K562 (cell line): ENCODE data around the gene ADAM22. TPM values are rescaled to one million over a fixed set of nuclear protein-coding genes. Genes with fewer than 3 reads are reported as not detected.
"Not testable (repeated sequence)": the region's sequence is repeated elsewhere in the genome, so short reads cannot be mapped to it uniquely, and the experiment has no call there.

Experiments used
- ATAC-seq: fragments of 200-7000 bp; cut with Tn5 transposase; 3 replicates; pipeline ENCODE4 v1.9.1; 2020; ENCODE audit warnings: moderate library complexity
- BruUV-seq: library from RNA; stranded (reverse); fragments of 400-500 nt; replicated peaks from 2 replicates; lab custom pipeline; 2021; lab: Mats Ljungman, UMichigan
- CTCF ChIA-PET: fragments of 300-600 bp; formaldehyde crosslinking; extraction: SDS; loops from one replicate; lab custom pipeline; 2021; ENCODE audit warnings: low intra/inter-chr PET ratio; lab: Yijun Ruan, JAX
- POLR2A ChIA-PET: fragments of 300-600, 350-650 bp; sonication (Branson Sonifier 250); formaldehyde crosslinking; extraction: SDS; loops from one replicate; lab custom pipeline; 2021; ENCODE audit warnings: antibody characterized with exemption, inconsistent platforms; lab: Yijun Ruan, JAX
- DNase-seq, 4 experiments: peaks; one replicate each; pipeline versions ENCODE4 v3.0.0 to v3.0.0-alpha.2; 2011 to 2018; ENCODE audit warnings: low spot score in 3 of 4, mixed read lengths in 3 of 4; ENCODE audit errors: extremely low read depth in 1 of 4
- FAIRE-seq: peaks from 2 replicates; lab custom pipeline; 2011; peaks lifted over from hg19 to GRCh38; lab: Jason Lieb, UNC
- H2AFZ ChIP-seq: 2 replicates; pipeline ENCODE4 v1.6.0; 2011; ENCODE audit warnings: low read depth, low read length, control low read depth, inconsistent platforms
- H3K27ac ChIP-seq: fragments of 200-600 bp; 3 replicates; pipeline ENCODE4 v1.8.0; 2011; ENCODE audit warnings: low read depth, mild to moderate bottlenecking, control low read depth, inconsistent platforms, low read length, moderate library complexity, mixed read lengths; ENCODE audit errors: extremely low read depth
- H3K27me3 ChIP-seq, 2 experiments: fragments of 300-600 bp in 1 of 2; 2 replicates in 1 of 2; 3 replicates in 1 of 2; pipeline versions ENCODE4 v1.6.0 to v1.8.0; 2011; ENCODE audit warnings: inconsistent platforms in 2 of 2, low read length in 2 of 2, mild to moderate bottlenecking in 1 of 2, mixed read lengths in 1 of 2, moderate library complexity in 1 of 2; ENCODE audit not compliant: control insufficient read depth in 2 of 2, insufficient read depth in 2 of 2
- H3K36me3 ChIP-seq: fragments of 300-600 bp; 3 replicates; pipeline ENCODE4 v1.8.0; 2011; ENCODE audit warnings: mild to moderate bottlenecking, low read length, inconsistent platforms; ENCODE audit not compliant: control insufficient read depth, insufficient read depth
- H3K4me1 ChIP-seq, 2 experiments: fragments of 200-600 bp in 1 of 2; replicated peaks in 1 of 2; 2 replicates in 1 of 2; 3 replicates in 1 of 2; pipeline versions ENCODE4 v1.5.1 to v1.8.0; 2011; ENCODE audit warnings: inconsistent platforms in 2 of 2, low read length in 2 of 2, mild to moderate bottlenecking in 1 of 2, mixed read lengths in 1 of 2, moderate library complexity in 1 of 2; ENCODE audit not compliant: control insufficient read depth in 2 of 2, insufficient read depth in 2 of 2
- H3K4me2 ChIP-seq: 2 replicates; pipeline ENCODE4 v1.6.1; 2011; ENCODE audit warnings: low read length, control low read depth, inconsistent platforms, mixed read lengths; ENCODE audit not compliant: insufficient read depth
- H3K4me3 ChIP-seq: fragments of 200-600 bp; sonication (generic), shearing (Covaris generic); 2 replicates; pipeline ENCODE4 v1.5.1; 2016; ENCODE audit warnings: control low read depth, inconsistent platforms
- H3K79me2 ChIP-seq: fragments of 200-600 bp; 3 replicates; pipeline ENCODE4 v1.8.0; 2011; ENCODE audit warnings: low read length, inconsistent platforms; ENCODE audit not compliant: control insufficient read depth, insufficient read depth
- H3K9ac ChIP-seq, 2 experiments: 2 replicates each; pipeline versions ENCODE4 v1.6.0 to v1.6.1; 2011; ENCODE audit warnings: low read depth in 2 of 2, low read length in 2 of 2, control low read depth in 1 of 2, inconsistent platforms in 1 of 2, mild to moderate bottlenecking in 1 of 2, mixed read lengths in 1 of 2; ENCODE audit not compliant: insufficient read depth in 1 of 2
- H3K9me1 ChIP-seq: one replicate; pipeline ENCODE4 v1.6.0; 2011; ENCODE audit warnings: inconsistent platforms, mild to moderate bottlenecking, low read length, moderate library complexity; ENCODE audit not compliant: control insufficient read depth, insufficient read depth
- H3K9me3 ChIP-seq: replicated peaks from 2 replicates; pipeline ENCODE4 v1.5.1; 2011; ENCODE audit warnings: low read depth, low read length, inconsistent platforms; ENCODE audit not compliant: control insufficient read depth, insufficient read depth
- H4K20me1 ChIP-seq: replicated peaks from 2 replicates; pipeline ENCODE4 v1.6.1; 2011; ENCODE audit warnings: low read length, inconsistent platforms, mixed read lengths; ENCODE audit not compliant: control insufficient read depth, insufficient read depth
- FOXA3 ChIP-seq, 2 experiments: fragments of 450-650 bp in 1 of 2; sonication (generic) in 1 of 2; formaldehyde crosslinking; IDR thresholded peaks in 1 of 2; conservative IDR thresholded peaks in 1 of 2; 2 replicates each; pipeline versions ENCODE4 v1.4.0 to v1.8.0; 2020 to 2022; ENCODE audit warnings: mild to moderate bottlenecking in 2 of 2, missing genetic modification reagents in 1 of 2
- HNRNPLL ChIP-seq: fragments of 200-400 bp; formaldehyde crosslinking; IDR thresholded peaks from 2 replicates; pipeline ENCODE4 v1.6.1; 2017; ENCODE audit warnings: low read length, low read depth, mild to moderate bottlenecking; ENCODE audit not compliant: poor library complexity, severe bottlenecking
- MAFF ChIP-seq: IDR thresholded peaks from 2 replicates; pipeline ENCODE4 v1.6.1; 2012; ENCODE audit warnings: low read length, improper control_type of control experiment
- POLR2B ChIP-seq: fragments of 450-650 bp; IDR thresholded peaks from 2 replicates; pipeline ENCODE4 v1.6.1; 2018; ENCODE audit warnings: low read depth; ENCODE audit not compliant: partially characterized antibody
- SIRT6 ChIP-seq: IDR thresholded peaks from one replicate; pipeline ENCODE4 v1.6.1; 2012; ENCODE audit warnings: low read depth, mild to moderate bottlenecking, control low read depth, inconsistent platforms, low read length, moderate library complexity
- ZNF124 ChIP-seq: sonication (generic); formaldehyde crosslinking; IDR thresholded peaks from 2 replicates; pipeline ENCODE4 v1.8.1; 2022; ENCODE audit warnings: missing genetic modification reagents
- WGBS: fragments of 100-300 bp; shearing (Covaris generic); methylation state at CpG from one replicate; pipeline ENCODE4 v1.1.6; 2016; ENCODE audit warnings: low coverage, mixed read lengths; ENCODE audit not compliant: insufficient coverage; ENCODE audit errors: missing lambda C conversion rate; 5-methylcytosine and 5-hydroxymethylcytosine counted together
- in situ Hi-C: fragments of 300-500 bp; cut with MboI; formaldehyde crosslinking; loops from 4 replicates; pipeline ENCODE4 v1.15.0; 2018; ENCODE audit warnings: inconsistent platforms, mixed read lengths
- intact Hi-C: fragments of 100-400 bp; cut with micrococcal nuclease; formaldehyde crosslinking; loops from 2 replicates; pipeline ENCODE4 v1.14.2; 2022
- polyA plus RNA-seq, 8 experiments: library from polyadenylated mRNA; depleted of rRNA in 4 of 8; stranded (reverse) in 5 of 8; unstranded in 3 of 8; fragments of >200 nt; fragmentation: Nextera tagmentation in 2 of 8; fragmentation: Illumina TruSeq in 1 of 8; extraction: Ambion mirVana in 2 of 8; extraction: Trizol in 1 of 8; gene quantifications; 2 replicates each; pipeline versions ENCODE4 v1.2.1 to v1.2.3, GENCODE V29; 2011 to 2014; ENCODE audit warnings: inconsistent platforms in 1 of 8, missing spikeins in 1 of 8
- total RNA-seq, 7 experiments: library from RNA; depleted of rRNA in 6 of 7; stranded (reverse); fragments of >200 nt in 6 of 7; fragmentation: Illumina TruSeq in 2 of 7; extraction: Trizol in 2 of 7; gene quantifications; 2 replicates each; pipeline versions ENCODE4 v1.2.1 to v1.2.3, GENCODE V29; 2011 to 2021; ENCODE audit warnings: low replicate concordance in 1 of 7

Gene ADAM22
- total and polyA plus RNA-seq, 9 of the 15 experiments (the other 6 are each of a cell fraction or from before 2014, with no cell fraction given), result 0.01 to 0.58 (median 0.18) TPM

DNA sequence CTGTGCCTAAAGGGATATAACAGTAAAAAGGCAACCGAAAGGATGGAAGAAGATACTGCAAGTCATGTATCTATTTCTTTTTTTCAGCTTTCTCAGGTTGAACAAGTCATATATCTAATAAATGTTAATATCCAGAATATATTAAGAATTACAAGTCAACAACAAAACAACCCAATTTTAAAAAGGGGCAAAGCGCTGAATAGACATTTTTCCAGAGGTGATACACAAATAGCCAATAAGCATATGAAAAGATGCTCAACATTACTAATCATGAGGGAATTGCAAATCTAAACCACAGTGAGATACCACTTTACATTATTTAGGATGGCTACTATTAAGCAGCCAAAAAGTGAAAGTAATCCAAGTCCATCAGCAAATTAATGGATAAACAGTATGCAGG is 34.8 kb upstream of the ADAM22 start (continued):
- no peak for TF ChIP-seq HNRNPLL
- TF ChIP-seq SIRT6, result no peak
- TF ChIP-seq ZNF124 (CRISPR knock-in tag), result no peak
- TF ChIP-seq MAFF, result peak; percentile 80

DNA sequence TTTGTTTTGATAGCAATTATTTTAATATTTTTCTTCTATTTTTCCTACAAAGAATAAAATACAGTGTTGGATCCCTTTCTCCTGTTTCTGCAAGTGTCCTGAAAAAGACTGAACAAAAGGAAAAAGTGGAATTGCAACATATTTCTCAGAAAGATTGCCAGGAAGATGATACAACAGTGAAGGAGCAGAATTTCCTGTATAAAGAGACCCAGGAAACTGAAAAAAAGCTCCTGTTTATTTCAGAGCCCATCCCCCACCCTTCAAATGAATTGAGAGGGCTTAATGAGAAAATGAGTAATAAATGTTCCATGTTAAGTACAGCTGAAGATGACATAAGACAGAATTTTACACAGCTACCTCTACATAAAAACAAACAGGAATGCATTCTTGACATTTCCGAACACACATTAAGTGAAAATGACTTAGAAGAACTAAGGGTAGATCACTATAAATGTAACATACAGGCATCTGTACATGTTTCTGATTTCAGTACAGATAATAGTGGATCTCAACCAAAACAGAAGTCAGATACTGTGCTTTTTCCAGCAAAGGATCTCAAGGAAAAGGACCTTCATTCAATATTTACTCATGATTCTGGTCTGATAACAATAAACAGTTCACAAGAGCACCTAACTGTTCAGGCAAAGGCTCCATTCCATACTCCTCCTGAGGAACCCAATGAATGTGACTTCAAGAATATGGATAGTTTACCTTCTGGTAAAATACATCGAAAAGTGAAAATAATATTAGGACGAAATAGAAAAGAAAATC is 26.7 kb upstream of the ADAM22 start:
- H3K27me3 ChIP-seq, intact Hi-C loops, H3K4me2 ChIP-seq, H3K4me3 ChIP-seq, H3K9ac ChIP-seq, H4K20me1 ChIP-seq, H2AFZ ChIP-seq, DNase-seq, H3K9me3 ChIP-seq, in situ Hi-C loops, H3K27ac ChIP-seq, H3K9me1 ChIP-seq, H3K79me2 ChIP-seq, ATAC-seq, H3K4me1 ChIP-seq, CTCF ChIA-PET: not testable (repeated sequence)
- peak; percentile 69 for FAIRE-seq
- peaks cover 56% of the 10 kb centered on the region for H3K36me3 ChIP-seq
- POLR2A ChIA-PET, result interaction anchor here (0.6 kb wide), 1 partner anchor 27 kb away, joined by 3 read pairs; no protein-coding TSS in a partner anchor
- WGBS, result 92% methylated on average over 3 of the region's 3 CpGs
- BruUV-seq, result TSS peak; percentile 29
- TF ChIP-seq POLR2B (peak; percentile 27), FOXA3 (CRISPR knock-in tag; conservative IDR thresholded peaks at IDR 0.05 in 1 of 2, IDR thresholded peaks at IDR 0.05 in 1 of 2) (peak in 1 of 2 experiments; percentile 77; a peak in 2 of 4 replicates)
